ENCODE results near the gene DIP2C.

- TF ChIP-seq CTCF (conservative IDR thresholded peaks at IDR 0.05 in 1 of 2, IDR thresholded peaks at IDR 0.05 in 1 of 2; ENCODE audit: extremely low read depth in 1 of 2, insufficient read depth in 1 of 2, low read depth in 1 of 2, low read length in 2 of 2) (no peak), EZH2 (IDR thresholded peaks at IDR 0.05; ENCODE audit: borderline replicate concordance, low read length) (no peak)
Observed at GRCh38 chr10:389261-389790, 300.1 kb downstream of the DIP2C start.

Data from mammary epithelial cell (primary cell).